Activated CD8-positive, alpha-beta T cell treated with anti-CD3 and anti-CD28 coated beads, Interleukin-2, amount 10 ng/mL, durations not matched to agents 7 days and 5 days (primary cell): ENCODE results near the gene IPO4. TPM values are rescaled to one million over a fixed set of nuclear protein-coding genes. Genes with fewer than 3 reads are reported as not detected.

ENCODE experiments used
- ATAC-seq: fragments of 150-1000 bp; cut with Tn5 transposase; one replicate; pipeline ENCODE4 v1.10.0; 2021; ENCODE audit warnings: moderate library complexity
- CTCF ChIA-PET: fragments of 350-600 bp; sonication (Branson Sonifier 250); formaldehyde crosslinking; loops from one replicate; lab custom pipeline; 2021; ENCODE audit warnings: antibody characterized with exemption; lab: Charles Lee
- POLR2A ChIA-PET: fragments of 350-600 bp; sonication (Branson Sonifier 250); formaldehyde crosslinking; loops from one replicate; lab custom pipeline; 2021; ENCODE audit warnings: antibody characterized with exemption; lab: Charles Lee
- DNase-seq: peaks from one replicate; pipeline ENCODE4 v3.0.0-alpha.2; 2020
- H3K27ac Mint-ChIP-seq: one replicate; pipeline ENCODE4 v1.8.0; 2021; ENCODE audit warnings: mild to moderate bottlenecking, mixed read lengths
- H3K27me3 Mint-ChIP-seq: one replicate; pipeline ENCODE4 v1.8.0; 2021; ENCODE audit warnings: low read depth, mixed read lengths
- H3K36me3 Mint-ChIP-seq: one replicate; pipeline ENCODE4 v1.8.0; 2021; ENCODE audit warnings: low read depth, mixed read lengths
- H3K4me1 Mint-ChIP-seq: one replicate; pipeline ENCODE4 v1.8.0; 2021; ENCODE audit warnings: low read depth, mixed read lengths
- H3K4me3 Mint-ChIP-seq: one replicate; pipeline ENCODE4 v1.8.0; 2021; ENCODE audit warnings: mild to moderate bottlenecking, mixed read lengths
- H3K9me3 Mint-ChIP-seq: one replicate; pipeline ENCODE4 v1.8.0; 2022; ENCODE audit warnings: mixed read lengths; ENCODE audit not compliant: insufficient read depth
- microRNA-seq: library from miRNA; unstranded; fragments of <30 nt; microRNA quantifications from one replicate; pipeline ENCODE4 v1.2.0, GENCODE V29; 2022
- total RNA-seq, 2 experiments: library from RNA; stranded (reverse); gene quantifications; one replicate each; pipeline ENCODE4 v1.2.3, GENCODE V29; 2021

IPO4 gene
- total RNA-seq, 2 experiments from 2014 or later = 56.3 to 60.1 TPM

DNA sequence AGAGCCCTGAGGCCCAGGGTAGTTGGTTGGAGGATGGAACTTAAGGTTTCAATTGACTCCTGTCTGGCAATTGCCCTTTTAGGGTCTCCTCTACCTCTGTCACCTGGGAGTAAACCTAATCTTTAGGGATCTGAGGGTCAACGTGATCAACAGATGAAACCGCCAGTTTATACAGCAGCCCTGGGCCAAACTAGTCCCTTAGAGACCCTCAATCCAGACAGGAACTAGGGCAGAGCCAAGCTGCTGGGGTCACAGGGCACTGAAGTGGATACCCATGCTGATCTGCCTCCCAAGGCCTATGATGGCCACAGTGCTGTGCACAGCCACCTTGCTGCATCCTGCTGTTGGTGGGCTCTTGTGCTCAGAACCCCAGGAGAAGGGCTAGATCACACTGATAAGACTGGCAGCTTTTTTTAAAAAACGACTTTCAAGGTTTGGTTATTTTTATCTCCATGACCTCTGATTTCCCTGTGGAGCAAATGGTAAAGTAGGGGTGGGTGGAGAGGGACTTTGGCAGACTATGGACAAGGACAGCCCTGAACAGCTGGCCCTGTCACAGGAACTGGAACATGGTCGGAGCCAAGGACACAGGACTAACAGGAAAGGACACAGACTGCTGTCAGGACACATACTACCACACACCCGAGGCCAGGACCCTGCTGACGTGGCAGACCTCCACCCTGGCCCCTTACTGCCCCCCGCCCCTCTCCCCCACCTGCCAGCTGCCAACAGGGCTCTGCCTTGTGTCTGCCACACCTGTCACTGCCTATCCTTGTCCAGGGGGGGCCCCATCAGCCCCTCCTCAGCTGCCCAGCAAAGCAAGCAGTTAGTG, 57.7 kb downstream of the IPO4 start:
- ATAC-seq (no peak), DNase-seq (no peak)
- Mint-ChIP-seq H3K4me1 (peaks cover 31% of the 10 kb centered on the region), H3K9me3 (no peaks in the 10 kb centered on the region), H3K36me3 (peaks cover 2% of the 10 kb centered on the region), H3K27me3 (no peaks in the 10 kb centered on the region), H3K4me3 (no peak overlapping the region), H3K27ac (peak overlapping the region; percentile 67)
- CTCF ChIA-PET = interaction anchor here (1.1 to 2.0 kb wide), 3 partner anchors 10 to 22 kb away, joined by 4 to 6 read pairs (median 5); partner anchors contain the start of genes DCAF11, EMC9 and NRL
- POLR2A ChIA-PET = interaction anchor here (0.6 to 8.7 kb wide), 4 partner anchors 14 to 1250 kb away, joined by 4 to 119 read pairs (median 12); partner anchors contain the start of genes DCAF11, IRF9, NRL and RNF31

DNA sequence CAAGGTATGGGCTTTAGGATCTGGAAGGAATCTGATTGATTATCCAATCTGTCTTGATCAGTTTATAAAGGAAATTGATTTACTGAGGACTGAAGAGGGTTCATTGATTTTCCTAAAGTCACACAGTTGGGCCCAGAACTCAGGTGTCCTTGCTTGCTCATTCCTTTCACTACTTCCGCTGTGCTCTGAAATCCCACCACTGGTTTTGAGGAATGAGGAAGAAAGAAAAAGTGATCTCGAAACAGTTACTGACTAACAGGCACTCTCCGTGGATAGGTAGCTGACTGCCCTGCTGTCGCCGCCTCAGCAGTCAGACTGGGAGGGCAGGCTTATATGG, 58.3 kb downstream of the IPO4 start, which contains the start of gene FITM1:
TSS of gene FITM1 (plus strand) at position 280 of the 337 bp plus-strand sequence. CDS start 905 bp downstream, outside the sequence.
- ChIA-PET CTCF (interaction anchor here (2.0 kb wide), 1 partner anchor 15 kb away, joined by 5 read pairs; the partner anchor contains the start of genes DCAF11 and NRL), POLR2A (interaction anchor here (0.6 to 8.7 kb wide), 3 partner anchors 14 to 1249 kb away, joined by 4 to 119 read pairs (median 6); partner anchors contain the start of genes DCAF11, NRL and RNF31)
- peak within 1 kb of the TSS; percentile 67 for H3K27ac Mint-ChIP-seq

More for the DNA sequence above, 58.3 kb downstream of the IPO4 start, which contains the start of gene FITM1:
- Mint-ChIP-seq H3K4me3 (no peak within 1 kb of the TSS), H3K27me3 (no peaks in the 10 kb centered on the region), H3K9me3 (no peaks in the 10 kb centered on the region), H3K36me3 (peaks cover 2% of the 10 kb centered on the region), H3K4me1 (peaks cover 29% of the 10 kb centered on the region)
- ATAC-seq = no peak
- DNase-seq = no peak

Small RNA genes lying within 50 kb of the gene (microRNA-seq; reads per million reads assigned to microRNA genes)
- gene MIR7703 = not detected

Other genes with a start within 250 kb of the IPO4 start
- gene DHRS4, start 235.0 kb downstream of the IPO4 start, total RNA-seq = 10 to 100 TPM; 18.3 to 19.4 TPM
- gene DHRS4L2, start 199.9 kb downstream of the IPO4 start, total RNA-seq = 10 to 100 TPM; 17.7 to 19.1 TPM
- gene CARMIL3, start 136.8 kb downstream of the IPO4 start, total RNA-seq = under 1 TPM; 0.86 to 0.95 TPM
- under 1 TPM in 1 of 2 experiments, not detected in 1; 0.10 TPM for gene CPNE6, start 117.3 kb downstream of the IPO4 start, total RNA-seq
- gene PCK2, start 94.5 kb downstream of the IPO4 start, total RNA-seq = 10 to 100 TPM; 49.6 to 54.9 TPM
- 100 to 1,000 TPM; 101 to 107 TPM for gene DCAF11, start 74.0 kb downstream of the IPO4 start, total RNA-seq
- gene NRL, start 73.9 kb downstream of the IPO4 start, total RNA-seq = 1 to 10 TPM; 2.8 to 3.4 TPM
- gene FITM1, start 58.2 kb downstream of the IPO4 start, total RNA-seq = 1 to 10 TPM; 1.4 to 2.1 TPM
- gene PSME1, start 52.6 kb downstream of the IPO4 start, total RNA-seq = 100 to 1,000 TPM; 516 to 530 TPM
- gene EMC9, start 47.2 kb downstream of the IPO4 start, total RNA-seq = 10 to 100 TPM; 49.9 to 53.2 TPM
- gene PSME2, start 42.2 kb downstream of the IPO4 start, total RNA-seq = 100 to 1,000 TPM; 635 to 636 TPM
- 100 to 1,000 TPM; 123 to 142 TPM for gene RNF31, start 41.3 kb downstream of the IPO4 start, total RNA-seq
- 100 to 1,000 TPM; 221 to 242 TPM for gene IRF9, start 27.6 kb downstream of the IPO4 start, total RNA-seq
- 10 to 100 TPM; 54.5 to 58.6 TPM for gene REC8, start 16.7 kb downstream of the IPO4 start, total RNA-seq
- gene TM9SF1, start 6.6 kb upstream of the IPO4 start, total RNA-seq = 10 to 100 TPM; 29.3 to 32.8 TPM
- not detected for gene TSSK4, start 16.9 kb upstream of the IPO4 start, total RNA-seq
- gene CHMP4A, start 24.7 kb upstream of the IPO4 start, total RNA-seq = 10 to 100 TPM; 83.2 to 93.4 TPM
- 10 to 100 TPM; 16.9 to 18.2 TPM for gene MDP1, start 27.2 kb upstream of the IPO4 start, total RNA-seq
- gene NEDD8, start 43.6 kb upstream of the IPO4 start, total RNA-seq = 100 to 1,000 TPM; 214 to 222 TPM
- gene GMPR2, start 44.1 kb upstream of the IPO4 start, total RNA-seq = 10 to 100 TPM; 67.2 to 68.4 TPM
- 100 to 1,000 TPM; 128 to 131 TPM for gene TINF2, start 53.8 kb upstream of the IPO4 start, total RNA-seq
- gene TGM1, start 74.4 kb upstream of the IPO4 start, total RNA-seq = 1 to 10 TPM; 2.7 to 3.1 TPM
- 10 to 100 TPM; 47.7 to 51.8 TPM for gene RABGGTA, start 82.8 kb upstream of the IPO4 start, total RNA-seq
- 10 to 100 TPM; 28.6 to 33.9 TPM for gene DHRS1, start 111.0 kb upstream of the IPO4 start, total RNA-seq
- gene NOP9, start 111.0 kb upstream of the IPO4 start, total RNA-seq = 10 to 100 TPM; 35.2 to 36.7 TPM
- gene CIDEB, start 119.2 kb upstream of the IPO4 start, total RNA-seq = 10 to 100 TPM; 47.2 to 48.2 TPM
- 10 to 100 TPM; 17.8 to 18.7 TPM for gene LTB4R2, start 121.3 kb upstream of the IPO4 start, total RNA-seq
- gene LTB4R, start 122.7 kb upstream of the IPO4 start, total RNA-seq = 10 to 100 TPM; 26.9 to 28.0 TPM
- gene ADCY4, start 146.3 kb upstream of the IPO4 start, total RNA-seq = 1 to 10 TPM; 3.4 to 4.7 TPM
- gene RIPK3, start 151.2 kb upstream of the IPO4 start, total RNA-seq = 10 to 100 TPM; 26.9 to 28.6 TPM
- gene NFATC4, start 179.4 kb upstream of the IPO4 start, total RNA-seq = not detected
- gene NYNRIN, start 210.2 kb upstream of the IPO4 start, total RNA-seq = under 1 TPM; 0.21 to 0.52 TPM
- gene CBLN3, start 240.9 kb upstream of the IPO4 start, total RNA-seq = 1 to 10 TPM; 1.1 to 1.3 TPM
- 10 to 100 TPM; 55.4 to 58.9 TPM for gene KHNYN, start 241.1 kb upstream of the IPO4 start, total RNA-seq